ENCODE measurements around the gene TMEM44. TPM values are rescaled to one million over a fixed set of nuclear protein-coding genes. Genes with fewer than 3 reads are reported as not detected.

Gene TMEM44
- total and polyA plus RNA-seq, 9 of the 15 experiments (the other 6 are each of a cell fraction or from before 2014, with no cell fraction given) = 0.53 to 18.1 (median 11.3) TPM

DNA sequence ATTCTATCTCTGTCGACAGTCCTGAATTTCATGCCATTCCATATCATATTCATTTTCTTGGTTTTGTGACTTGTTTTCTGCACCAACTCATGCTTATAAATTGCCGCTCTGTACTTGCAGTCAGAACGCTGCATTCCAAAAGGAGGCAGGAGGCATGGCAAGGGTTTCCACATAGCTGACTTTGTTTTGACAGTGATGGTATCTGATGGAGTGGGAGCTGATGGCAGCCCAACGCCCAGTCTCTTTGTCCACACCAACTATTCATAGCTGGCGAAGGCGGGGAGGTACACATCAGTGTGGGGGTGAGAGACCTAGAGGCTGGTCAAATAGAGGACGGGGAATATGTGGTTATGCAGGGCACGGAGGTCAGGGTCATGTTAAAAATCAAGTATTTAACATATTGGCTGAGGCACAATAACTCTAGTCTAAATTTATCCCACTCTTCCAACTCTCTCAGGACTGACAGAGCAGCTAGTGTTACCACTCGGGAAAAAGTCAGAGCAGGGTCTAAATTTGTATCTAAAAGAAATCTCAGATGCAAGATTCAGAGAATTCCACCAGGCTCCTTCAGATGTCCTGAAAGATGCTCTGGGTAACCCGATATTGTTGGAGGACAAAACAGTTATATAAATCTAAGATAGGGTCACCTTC is 78.6 kb downstream of the TMEM44 start:
- intact Hi-C loops (cut with micrococcal nuclease) (no loop called here), in situ Hi-C loops (cut with MboI) (no loop called here)
- no peak for TF ChIP-seq ARHGAP35 (IDR thresholded peaks at IDR 0.05; ENCODE audit: partially characterized antibody)
- no peak for TF ChIP-seq SMAD3 (CRISPR knock-in tag; conservative IDR thresholded peaks at IDR 0.05)
- TF ChIP-seq, protein P1, sequence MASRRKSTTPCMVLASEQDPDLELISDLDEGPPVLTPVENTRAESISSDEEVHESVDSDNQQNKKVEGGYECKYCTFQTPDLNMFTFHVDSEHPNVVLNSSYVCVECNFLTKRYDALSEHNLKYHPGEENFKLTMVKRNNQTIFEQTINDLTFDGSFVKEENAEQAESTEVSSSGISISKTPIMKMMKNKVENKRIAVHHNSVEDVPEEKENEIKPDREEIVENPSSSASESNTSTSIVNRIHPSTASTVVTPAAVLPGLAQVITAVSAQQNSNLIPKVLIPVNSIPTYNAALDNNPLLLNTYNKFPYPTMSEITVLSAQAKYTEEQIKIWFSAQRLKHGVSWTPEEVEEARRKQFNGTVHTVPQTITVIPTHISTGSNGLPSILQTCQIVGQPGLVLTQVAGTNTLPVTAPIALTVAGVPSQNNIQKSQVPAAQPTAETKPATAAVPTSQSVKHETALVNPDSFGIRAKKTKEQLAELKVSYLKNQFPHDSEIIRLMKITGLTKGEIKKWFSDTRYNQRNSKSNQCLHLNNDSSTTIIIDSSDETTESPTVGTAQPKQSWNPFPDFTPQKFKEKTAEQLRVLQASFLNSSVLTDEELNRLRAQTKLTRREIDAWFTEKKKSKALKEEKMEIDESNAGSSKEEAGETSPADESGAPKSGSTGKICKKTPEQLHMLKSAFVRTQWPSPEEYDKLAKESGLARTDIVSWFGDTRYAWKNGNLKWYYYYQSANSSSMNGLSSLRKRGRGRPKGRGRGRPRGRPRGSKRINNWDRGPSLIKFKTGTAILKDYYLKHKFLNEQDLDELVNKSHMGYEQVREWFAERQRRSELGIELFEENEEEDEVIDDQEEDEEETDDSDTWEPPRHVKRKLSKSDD (conservative IDR thresholded peaks at IDR 0.05; ENCODE audit: low read length) = no peak
- TF ChIP-seq ZBED1 (IDR thresholded peaks at IDR 0.05) = no peak
- TF ChIP-seq PHF8 (IDR thresholded peaks at IDR 0.05; ENCODE audit: borderline replicate concordance, low read length) = no peak
- TF ChIP-seq MAFF (IDR thresholded peaks at IDR 0.05; ENCODE audit: low read length) = no peak
- no peak for TF ChIP-seq MEIS2 (IDR thresholded peaks at IDR 0.05; ENCODE audit: partially characterized antibody)
- TF ChIP-seq SP2 (IDR thresholded peaks at IDR 0.05; ENCODE audit: extremely low read depth, low read depth, low read length, poor library complexity, severe bottlenecking) = no peak
- no peak for TF ChIP-seq SMC3 (conservative IDR thresholded peaks at IDR 0.05; ENCODE audit: insufficient read depth, low read depth, low read length)
- Histone ChIP-seq H2AFZ (ENCODE audit: low read depth, low read length) (no peak overlapping the region), H3K9me3 (replicated peaks; ENCODE audit: control insufficient read depth, insufficient read depth, low read depth, low read length) (no peaks in the 10 kb centered on the region), H3K79me2 (ENCODE audit: control insufficient read depth, insufficient read depth, low read length) (no peaks in the 10 kb centered on the region), H3K27ac (ENCODE audit: extremely low read depth, low read depth, low read length) (no peak overlapping the region), H3K9me1 (ENCODE audit: control insufficient read depth, insufficient read depth, low read length) (peaks cover 4% of the 10 kb centered on the region), H3K9ac (ENCODE audit: insufficient read depth in 1 of 2, low read depth in 2 of 2, low read length in 2 of 2) (no peak overlapping the region), H4K20me1 (replicated peaks; ENCODE audit: control insufficient read depth, insufficient read depth, low read length) (no peaks in the 10 kb centered on the region), H3K4me1 (replicated peaks in 1 of 2; ENCODE audit: control insufficient read depth in 2 of 2, insufficient read depth in 2 of 2, low read length in 2 of 2) (peaks cover 4 to 20% of the 10 kb centered on the region in 2 experiments; a peak in 4 of 5 replicates), H3K4me2 (ENCODE audit: insufficient read depth, low read length) (no peak overlapping the region), H3K4me3 (no peak overlapping the region), H3K36me3 (ENCODE audit: control insufficient read depth, insufficient read depth, low read length) (no peaks in the 10 kb centered on the region), H3K27me3 (ENCODE audit: control insufficient read depth in 2 of 2, insufficient read depth in 2 of 2, low read length in 2 of 2) (no peaks in the 10 kb centered on the region)
- DNase-seq (ENCODE audit: extremely low read depth in 1 of 4, low spot score in 3 of 4) (no peak), FAIRE-seq (peak; percentile 55), ATAC-seq (no peak)
- ChIA-PET CTCF (ENCODE audit: low intra/inter-chr PET ratio) (no interaction called here), POLR2A (interaction anchor here (2.3 kb wide), 1 partner anchor 17 kb away, joined by 10 read pairs; no protein-coding TSS in a partner anchor)
- 53% methylated on average over 10 of the region's 10 CpGs for WGBS (ENCODE audit: insufficient coverage, low coverage, missing lambda C conversion rate)
- no TSS peak for BruUV-seq (replicated peaks)
